ENCODE results near the gene APCDD1.

Gene APCDD1

GRCh38 chr18:10465174-10465939 is 10.9 kb downstream of the APCDD1 start:
- Mint-ChIP-seq H3K4me1 (no peaks in the 10 kb centered on the region), H3K9me3 (peaks cover 7% of the 10 kb centered on the region), H3K27me3 (peaks cover 7% of the 10 kb centered on the region), H3K27ac (no peak overlapping the region), H3K36me3 (no peaks in the 10 kb centered on the region), H3K4me3 (no peak overlapping the region)

- Mint-ChIP-seq H3K36me3 (no peaks in the 10 kb centered on the region), H3K27ac (no peak overlapping the region), H3K27me3 (peaks cover 12% of the 10 kb centered on the region), H3K4me1 (no peaks in the 10 kb centered on the region), H3K9me3 (no peaks in the 10 kb centered on the region), H3K4me3 (no peak overlapping the region)
Observed at GRCh38 chr18:10470429-10470828, 16.0 kb downstream of the APCDD1 start.

GRCh38 chr18:10471574-10471973 is 17.1 kb downstream of the APCDD1 start:
- H3K4me1 Mint-ChIP-seq: no peaks in the 10 kb centered on the region
- no peaks in the 10 kb centered on the region for H3K9me3 Mint-ChIP-seq
- peaks cover 16% of the 10 kb centered on the region for H3K27me3 Mint-ChIP-seq
- no peaks in the 10 kb centered on the region for H3K36me3 Mint-ChIP-seq
- no peak overlapping the region for H3K4me3 Mint-ChIP-seq
- no peak overlapping the region for H3K27ac Mint-ChIP-seq

- peaks cover 21% of the 10 kb centered on the region for H3K27me3 Mint-ChIP-seq
- no peak overlapping the region for H3K4me3 Mint-ChIP-seq
- no peaks in the 10 kb centered on the region for H3K9me3 Mint-ChIP-seq
- H3K27ac Mint-ChIP-seq: no peak overlapping the region
- H3K4me1 Mint-ChIP-seq: no peaks in the 10 kb centered on the region
- no peaks in the 10 kb centered on the region for H3K36me3 Mint-ChIP-seq
Observed at GRCh38 chr18:10473132-10473531, 18.7 kb downstream of the APCDD1 start.

- H3K9me3 Mint-ChIP-seq: no peaks in the 10 kb centered on the region
- no peaks in the 10 kb centered on the region for H3K4me1 Mint-ChIP-seq
- no peak overlapping the region for H3K27ac Mint-ChIP-seq
- H3K4me3 Mint-ChIP-seq: no peak overlapping the region
- peaks cover 18% of the 10 kb centered on the region for H3K27me3 Mint-ChIP-seq
- no peaks in the 10 kb centered on the region for H3K36me3 Mint-ChIP-seq
Observed at GRCh38 chr18:10474309-10474708, 19.9 kb downstream of the APCDD1 start.

GRCh38 chr18:10475276-10475653 is 20.8 kb downstream of the APCDD1 start:
- H3K27ac Mint-ChIP-seq: no peak overlapping the region
- peaks cover 14% of the 10 kb centered on the region for H3K27me3 Mint-ChIP-seq
- no peaks in the 10 kb centered on the region for H3K9me3 Mint-ChIP-seq
- no peak overlapping the region for H3K4me3 Mint-ChIP-seq
- H3K4me1 Mint-ChIP-seq: no peaks in the 10 kb centered on the region
- no peaks in the 10 kb centered on the region for H3K36me3 Mint-ChIP-seq

GRCh38 chr18:10475654-10476291 is 21.3 kb downstream of the APCDD1 start:
- H3K36me3 Mint-ChIP-seq: no peaks in the 10 kb centered on the region
- no peaks in the 10 kb centered on the region for H3K4me1 Mint-ChIP-seq
- no peaks in the 10 kb centered on the region for H3K9me3 Mint-ChIP-seq
- H3K27me3 Mint-ChIP-seq: peaks cover 14% of the 10 kb centered on the region
- no peak overlapping the region for H3K4me3 Mint-ChIP-seq
- H3K27ac Mint-ChIP-seq: no peak overlapping the region

GRCh38 chr18:10476338-10476791 is 21.9 kb downstream of the APCDD1 start:
- no peaks in the 10 kb centered on the region for H3K36me3 Mint-ChIP-seq
- H3K4me1 Mint-ChIP-seq: no peaks in the 10 kb centered on the region
- H3K9me3 Mint-ChIP-seq: no peaks in the 10 kb centered on the region
- H3K27me3 Mint-ChIP-seq: peaks cover 16% of the 10 kb centered on the region
- H3K27ac Mint-ChIP-seq: no peak overlapping the region
- H3K4me3 Mint-ChIP-seq: no peak overlapping the region

- Mint-ChIP-seq H3K27ac (no peak overlapping the region), H3K4me1 (no peaks in the 10 kb centered on the region), H3K36me3 (no peaks in the 10 kb centered on the region)
Observed at GRCh38 chr18:10477121-10477862, 22.9 kb downstream of the APCDD1 start.

GRCh38 chr18:10477863-10478260 is 23.4 kb downstream of the APCDD1 start:
- Mint-ChIP-seq H3K36me3 (no peaks in the 10 kb centered on the region), H3K27me3 (peaks cover 16% of the 10 kb centered on the region), H3K4me1 (no peaks in the 10 kb centered on the region), H3K9me3 (no peaks in the 10 kb centered on the region), H3K4me3 (no peak overlapping the region), H3K27ac (no peak overlapping the region)

More at GRCh38 chr18:10477121-10477862, 22.9 kb downstream of the APCDD1 start:
- peaks cover 16% of the 10 kb centered on the region for H3K27me3 Mint-ChIP-seq
- no peak overlapping the region for H3K4me3 Mint-ChIP-seq
- H3K9me3 Mint-ChIP-seq: no peaks in the 10 kb centered on the region

GRCh38 chr18:10481831-10482230 is 27.4 kb downstream of the APCDD1 start:
- H3K27me3 Mint-ChIP-seq: peaks cover 7% of the 10 kb centered on the region
- no peak overlapping the region for H3K4me3 Mint-ChIP-seq
- no peak overlapping the region for H3K27ac Mint-ChIP-seq
- no peaks in the 10 kb centered on the region for H3K4me1 Mint-ChIP-seq
- H3K36me3 Mint-ChIP-seq: no peaks in the 10 kb centered on the region
- no peaks in the 10 kb centered on the region for H3K9me3 Mint-ChIP-seq

GRCh38 chr18:10482363-10482984 is 28.0 kb downstream of the APCDD1 start:
- no peaks in the 10 kb centered on the region for H3K36me3 Mint-ChIP-seq
- H3K4me1 Mint-ChIP-seq: no peaks in the 10 kb centered on the region
- H3K9me3 Mint-ChIP-seq: no peaks in the 10 kb centered on the region
- no peak overlapping the region for H3K27ac Mint-ChIP-seq
- no peak overlapping the region for H3K4me3 Mint-ChIP-seq
- H3K27me3 Mint-ChIP-seq: peaks cover 3% of the 10 kb centered on the region

GRCh38 chr18:10482985-10483949 is 28.8 kb downstream of the APCDD1 start:
- Mint-ChIP-seq H3K27me3 (peaks cover 2% of the 10 kb centered on the region), H3K36me3 (no peaks in the 10 kb centered on the region), H3K27ac (no peak overlapping the region), H3K9me3 (no peaks in the 10 kb centered on the region), H3K4me1 (no peaks in the 10 kb centered on the region), H3K4me3 (no peak overlapping the region)

GRCh38 chr18:10485475-10485874 is 31.0 kb downstream of the APCDD1 start:
- H3K36me3 Mint-ChIP-seq: no peaks in the 10 kb centered on the region
- H3K4me3 Mint-ChIP-seq: no peak overlapping the region
- no peak overlapping the region for H3K27ac Mint-ChIP-seq
- H3K9me3 Mint-ChIP-seq: no peaks in the 10 kb centered on the region
- H3K4me1 Mint-ChIP-seq: peaks cover 4% of the 10 kb centered on the region
- H3K27me3 Mint-ChIP-seq: peaks cover 2% of the 10 kb centered on the region

- H3K9me3 Mint-ChIP-seq: no peaks in the 10 kb centered on the region
- H3K27ac Mint-ChIP-seq: no peak overlapping the region
- peaks cover under 1% of the 10 kb centered on the region for H3K27me3 Mint-ChIP-seq
- peaks cover 8% of the 10 kb centered on the region for H3K4me1 Mint-ChIP-seq
- no peaks in the 10 kb centered on the region for H3K36me3 Mint-ChIP-seq
- no peak overlapping the region for H3K4me3 Mint-ChIP-seq
Observed at GRCh38 chr18:10486362-10486761, 31.9 kb downstream of the APCDD1 start.

Data from activated naive CD4-positive, alpha-beta T cell treated with anti-CD3 and anti-CD28 coated beads, Interleukin-2, amount 50 U/mL, for 24 hours (primary cell).